ENCODE data around the gene PACSIN3.
A peak's percentile ranks its signal among the peaks of the same experiment; 100 is the strongest.
"Not testable (repeated sequence)": the region's sequence is repeated elsewhere in the genome, so short reads cannot be mapped to it uniquely, and the experiment has no call there.

PACSIN3 gene

GRCh38 chr11:47191137-47191536, 4.9 kb upstream of the PACSIN3 start:
- not testable (repeated sequence) for DNase-seq (ENCODE audit: low read depth)

- DNase-seq (ENCODE audit: low read depth): no peak
These were observed 3.0 kb upstream of the PACSIN3 start for GRCh38 chr11:47189100-47189834.

GRCh38 chr11:47188259-47188658, 2.0 kb upstream of the PACSIN3 start:
- no peak for DNase-seq (ENCODE audit: low read depth)

- DNase-seq (ENCODE audit: low read depth): no peak
These were observed 1.5 kb upstream of the PACSIN3 start for GRCh38 chr11:47187723-47188122.

- DNase-seq (ENCODE audit: low read depth): peak; percentile 18
These were observed 764 bp upstream of the PACSIN3 start for GRCh38 chr11:47186700-47187695.

- no peak for DNase-seq (ENCODE audit: low read depth)
These were observed 744 bp downstream of the PACSIN3 start for GRCh38 chr11:47185305-47186075.

- no peak for DNase-seq (ENCODE audit: low read depth)
These were observed 1.4 kb downstream of the PACSIN3 start for GRCh38 chr11:47184711-47185304.

GRCh38 chr11:47183969-47184368, 2.3 kb downstream of the PACSIN3 start:
- no peak for DNase-seq (ENCODE audit: low read depth)

- no peak for DNase-seq (ENCODE audit: low read depth)
These were observed 3.0 kb downstream of the PACSIN3 start for GRCh38 chr11:47183031-47183856.

GRCh38 chr11:47182380-47182779, 3.9 kb downstream of the PACSIN3 start:
- no peak for DNase-seq (ENCODE audit: low read depth)

- DNase-seq (ENCODE audit: low read depth): no peak
These were observed 5.0 kb downstream of the PACSIN3 start for GRCh38 chr11:47181271-47181670.

- DNase-seq (ENCODE audit: low read depth): no peak
These were observed 6.0 kb downstream of the PACSIN3 start for GRCh38 chr11:47180006-47180787.

- DNase-seq (ENCODE audit: low read depth): no peak
These were observed 6.6 kb downstream of the PACSIN3 start for GRCh38 chr11:47179655-47179991.

GRCh38 chr11:47178737-47179654, 7.2 kb downstream of the PACSIN3 start:
- no peak for DNase-seq (ENCODE audit: low read depth)

- DNase-seq (ENCODE audit: low read depth): no peak
These were observed 7.9 kb downstream of the PACSIN3 start for GRCh38 chr11:47178316-47178715.

- DNase-seq (ENCODE audit: low read depth): no peak
These were observed 8.4 kb downstream of the PACSIN3 start for GRCh38 chr11:47177846-47178245.

GRCh38 chr11:47177229-47177845, 8.9 kb downstream of the PACSIN3 start:
- DNase-seq (ENCODE audit: low read depth): peak; percentile 55

- DNase-seq (ENCODE audit: low read depth): peak; percentile 94
These were observed 9.7 kb downstream of the PACSIN3 start, which contains the start of gene ARFGAP2 for GRCh38 chr11:47176328-47177228. Gene ARFGAP2, minus strand, starts transcription at chr11:47176879. Its CDS starts 26 bp downstream, at chr11:47176853.
